Astrocyte (in vitro differentiated cells and primary cell): ENCODE data around the gene NFKBIL1.

Experiments used
- CTCF ChIP-seq: IDR thresholded peaks from 2 replicates; pipeline ENCODE4 v1.5.1; 2011; ENCODE audit warnings: low read depth, mild to moderate bottlenecking, inconsistent platforms, low read length, moderate library complexity; ENCODE audit not compliant: insufficient read depth
- EZH2 ChIP-seq: IDR thresholded peaks from 2 replicates; pipeline ENCODE4 v1.6.1; 2012; ENCODE audit warnings: mild to moderate bottlenecking, low read length, inconsistent platforms; ENCODE audit not compliant: insufficient read depth

GRCh38 chr6:31532644-31533454 lies 14.6 kb upstream of the NFKBIL1 start:
- no peak for TF ChIP-seq CTCF
- no peak for TF ChIP-seq EZH2
